H9 (cell line): ENCODE results near the gene ST6GALNAC6. TPM values are rescaled to one million over a fixed set of nuclear protein-coding genes. Genes with fewer than 3 reads are reported as not detected.

Experiments
- DNase-seq: peaks from one replicate; pipeline ENCODE4 v3.0.0-alpha.2; 2017
- H2AFZ ChIP-seq: one replicate; pipeline ENCODE4 v1.6.1; 2013; ENCODE audit warnings: mild to moderate bottlenecking, low read length, control low read depth, moderate library complexity
- H2AK5ac ChIP-seq: 2 replicates; pipeline ENCODE4 v1.6.1; 2013; ENCODE audit warnings: low read length, control low read depth, mixed read lengths; ENCODE audit not compliant: insufficient read length
- H2BK120ac ChIP-seq: one replicate; pipeline ENCODE4 v1.6.1; 2013; ENCODE audit warnings: low read depth, mild to moderate bottlenecking, low read length, control low read depth, inconsistent platforms; ENCODE audit not compliant: poor library complexity, severe bottlenecking
- H2BK12ac ChIP-seq: 2 replicates; pipeline ENCODE4 v1.6.1; 2013; ENCODE audit warnings: low read length, control low read depth, mixed read lengths, low read depth; ENCODE audit not compliant: insufficient read length
- H2BK15ac ChIP-seq: 2 replicates; pipeline ENCODE4 v1.6.1; 2013; ENCODE audit warnings: low read depth, low read length, control low read depth
- H2BK20ac ChIP-seq: one replicate; pipeline ENCODE4 v1.6.1; 2013; ENCODE audit warnings: low read depth, mild to moderate bottlenecking, low read length, control low read depth, inconsistent platforms; ENCODE audit not compliant: poor library complexity, severe bottlenecking
- H2BK5ac ChIP-seq: 2 replicates; pipeline ENCODE4 v1.6.1; 2013; ENCODE audit warnings: low read length, control low read depth, mixed read lengths; ENCODE audit not compliant: insufficient read length
- H3K14ac ChIP-seq: 2 replicates; pipeline ENCODE4 v1.6.1; 2013; ENCODE audit warnings: low read length, control low read depth; ENCODE audit not compliant: insufficient read depth
- H3K18ac ChIP-seq: 2 replicates; pipeline ENCODE4 v1.6.1; 2013; ENCODE audit warnings: low read depth, mild to moderate bottlenecking, mixed read lengths, low read length, control low read depth; ENCODE audit not compliant: insufficient read length
- H3K23ac ChIP-seq: 2 replicates; pipeline ENCODE4 v1.6.1; 2013; ENCODE audit warnings: low read length, control low read depth, mixed read lengths, low read depth; ENCODE audit not compliant: insufficient read length
- H3K23me2 ChIP-seq: 2 replicates; pipeline ENCODE4 v1.6.1; 2013; ENCODE audit warnings: low read depth, mild to moderate bottlenecking, mixed read lengths, low read length, control low read depth; ENCODE audit not compliant: insufficient read length, poor library complexity, severe bottlenecking
- H3K27ac ChIP-seq: 2 replicates; pipeline ENCODE4 v1.5.1; 2013; ENCODE audit warnings: low read length, control low read depth, mixed read lengths, low read depth; ENCODE audit not compliant: insufficient read length
- H3K27me3 ChIP-seq: 2 replicates; pipeline ENCODE4 v1.6.1; 2013; ENCODE audit warnings: low read length, control low read depth, inconsistent platforms; ENCODE audit not compliant: insufficient read depth
- H3K4ac ChIP-seq: 2 replicates; pipeline ENCODE4 v1.6.1; 2013; ENCODE audit warnings: low read depth, mild to moderate bottlenecking, control low read depth, inconsistent platforms, low read length, moderate library complexity
- H3K4me1 ChIP-seq: 2 replicates; pipeline ENCODE4 v1.6.1; 2013; ENCODE audit warnings: low read length, control low read depth, inconsistent platforms; ENCODE audit not compliant: insufficient read depth
- H3K4me2 ChIP-seq: 2 replicates; pipeline ENCODE4 v1.6.1; 2013; ENCODE audit warnings: low read length, control low read depth, mixed read lengths; ENCODE audit not compliant: insufficient read length, insufficient read depth
- H3K56ac ChIP-seq: 2 replicates; pipeline ENCODE4 v1.6.1; 2013; ENCODE audit warnings: low read depth, mild to moderate bottlenecking, mixed read lengths, low read length, control low read depth; ENCODE audit not compliant: insufficient read length
- H3K79me1 ChIP-seq: 2 replicates; pipeline ENCODE4 v1.6.1; 2013; ENCODE audit warnings: low read depth, mild to moderate bottlenecking, moderate library complexity, low read length, control low read depth, inconsistent platforms; ENCODE audit not compliant: insufficient read depth, poor library complexity, severe bottlenecking
- H3K79me2 ChIP-seq: 2 replicates; pipeline ENCODE4 v1.6.1; 2013; ENCODE audit warnings: low read length, control low read depth, inconsistent platforms; ENCODE audit not compliant: insufficient read depth
- H3K9ac ChIP-seq: 2 replicates; pipeline ENCODE4 v1.6.1; 2013; ENCODE audit warnings: low read length, control low read depth, mixed read lengths; ENCODE audit not compliant: insufficient read length; ENCODE audit errors: extremely low read depth
- H3K9me3 ChIP-seq: one replicate; pipeline ENCODE4 v1.6.1; 2013; ENCODE audit warnings: low read depth, low read length, inconsistent platforms; ENCODE audit not compliant: control insufficient read depth
- H3T11ph ChIP-seq: one replicate; pipeline ENCODE4 v1.6.1; 2013; ENCODE audit warnings: mild to moderate bottlenecking, low read length, control low read depth, inconsistent platforms
- H4K20me1 ChIP-seq: one replicate; pipeline ENCODE4 v1.6.1; 2013; ENCODE audit not compliant: control insufficient read depth, insufficient read length, insufficient read depth
- H4K5ac ChIP-seq: 2 replicates; pipeline ENCODE4 v1.6.1; 2013; ENCODE audit warnings: low read depth, mild to moderate bottlenecking, mixed read lengths, low read length, control low read depth; ENCODE audit not compliant: insufficient read length
- H4K8ac ChIP-seq: replicated peaks from 2 replicates; pipeline ENCODE4 v1.6.1; 2013; ENCODE audit warnings: low read length, control low read depth, mixed read lengths, low read depth; ENCODE audit not compliant: insufficient read length
- H4K91ac ChIP-seq: 2 replicates; pipeline ENCODE4 v1.6.1; 2013; ENCODE audit warnings: low read depth, mild to moderate bottlenecking, moderate library complexity, mixed read lengths, low read length, control low read depth; ENCODE audit not compliant: insufficient read length
- H3K27ac Mint-ChIP-seq, 3 experiments: 2 replicates in 2 of 3; 3 replicates in 1 of 3; pipeline ENCODE4 v1.8.0; 2020 to 2021; ENCODE audit warnings: mixed read lengths in 3 of 3, mild to moderate bottlenecking in 1 of 3, moderate library complexity in 1 of 3
- H3K27me3 Mint-ChIP-seq: 2 replicates; pipeline ENCODE4 v1.8.0; 2021; ENCODE audit warnings: low read depth, mild to moderate bottlenecking, moderate library complexity, mixed read lengths
- H3K36me3 Mint-ChIP-seq, 3 experiments: 2 replicates in 2 of 3; 3 replicates in 1 of 3; pipeline ENCODE4 v1.8.0; 2020 to 2021; ENCODE audit warnings: low read depth in 3 of 3, mixed read lengths in 3 of 3; ENCODE audit not compliant: insufficient read depth in 1 of 3
- H3K4me1 Mint-ChIP-seq, 2 experiments: 2 replicates each; pipeline ENCODE4 v1.8.0; 2020; ENCODE audit warnings: mixed read lengths in 2 of 2
- H3K4me3 Mint-ChIP-seq, 2 experiments: 2 replicates in 1 of 2; 3 replicates in 1 of 2; pipeline ENCODE4 v1.8.0; 2020 to 2021; ENCODE audit warnings: mild to moderate bottlenecking in 2 of 2, mixed read lengths in 2 of 2, moderate library complexity in 1 of 2
- H3K9me3 Mint-ChIP-seq, 2 experiments: 2 replicates in 1 of 2; 3 replicates in 1 of 2; pipeline ENCODE4 v1.8.0; 2020; ENCODE audit warnings: mild to moderate bottlenecking in 2 of 2, mixed read lengths in 2 of 2, moderate library complexity in 1 of 2
- CTCF ChIP-seq: fragments of 200-600 bp; sonication (generic); conservative IDR thresholded peaks from 3 replicates; pipeline ENCODE4 v1.8.0; 2021; ENCODE audit warnings: antibody characterized with exemption, mild to moderate bottlenecking
- WGBS: extraction: QIAGEN DNeasy Blood & Tissue Kit; methylation state at CpG from one replicate; pipeline ENCODE4 v1.1.7; 2013; ENCODE audit warnings: missing lambda C conversion rate, low lambda C conversion rate, mixed read lengths; ENCODE audit not compliant: insufficient read length; ENCODE audit errors: extremely low coverage; 5-methylcytosine and 5-hydroxymethylcytosine counted together
- total RNA-seq: library from RNA; stranded (reverse); gene quantifications from 2 replicates; pipeline ENCODE4 v1.2.1, GENCODE V29; 2021

The ST6GALNAC6 gene
- total RNA-seq, 1 experiment from 2014 or later, result 29.8 TPM

- Histone ChIP-seq H3K9ac (no peak overlapping the region), H3K18ac (no peak overlapping the region), H3K4me2 (no peak overlapping the region), H3K14ac (no peak overlapping the region; the same call in 1 of the 2 replicates), H3T11ph (no peak overlapping the region), H4K20me1 (no peaks in the 10 kb centered on the region), H2AFZ (no peak overlapping the region), H2BK120ac (no peak overlapping the region), H3K9me3 (no peaks in the 10 kb centered on the region), H3K79me2 (no peaks in the 10 kb centered on the region), H2BK15ac (no peak overlapping the region), H3K79me1 (no peaks in the 10 kb centered on the region), H2BK12ac (no peak overlapping the region), H3K4ac (no peak overlapping the region), H4K8ac (no peak overlapping the region), H2BK5ac (no peak overlapping the region), H3K56ac (no peak overlapping the region), H4K91ac (no peak overlapping the region), H3K27me3 (no peaks in the 10 kb centered on the region), H3K23ac (no peak overlapping the region), H3K27ac (no peak overlapping the region), H3K4me1 (peaks cover 3% of the 10 kb centered on the region; the same call in 1 of the 2 replicates), H2AK5ac (no peak overlapping the region), H3K23me2 (peaks cover 4% of the 10 kb centered on the region), H2BK20ac (no peak overlapping the region), H4K5ac (no peak overlapping the region)
- Mint-ChIP-seq H3K36me3 (peaks cover 41 to 50% (median 46%) of the 10 kb centered on the region in 3 experiments), H3K9me3 (peaks cover 9% of the 10 kb centered on the region in 2 experiments; a peak in 3 of 5 replicates), H3K4me3 (peak overlapping the region; percentile 24 to 63; a peak in 2 of 5 replicates), H3K27ac (peak overlapping the region in 2 of 3 experiments; percentile 55 to 90; a peak in 2 of 7 replicates), H3K27me3 (no peaks in the 10 kb centered on the region), H3K4me1 (peaks cover 10 to 27% of the 10 kb centered on the region in 2 experiments)
- DNase-seq, result no peak
- TF ChIP-seq CTCF, result no peak
- no CpG with 5 or more reads among the region's 16 CpGs for WGBS
Measured at GRCh38 chr9:127896395-127897192, 2.8 kb downstream of the ST6GALNAC6 start.
